H1 (cell line): ENCODE results near the gene SVIL. TPM values are rescaled to one million over a fixed set of nuclear protein-coding genes. Genes with fewer than 3 reads are reported as not detected.

Source experiments
- CTCF ChIA-PET: fragments of 300-600 bp; sonication (Branson Sonifier 250); formaldehyde crosslinking; loops from one replicate; lab custom pipeline; 2021; ENCODE audit not compliant: partially characterized antibody; lab: Charles Lee
- POLR2A ChIA-PET: fragments of 300-600 bp; sonication (Branson Sonifier 250); formaldehyde crosslinking; loops from one replicate; lab custom pipeline; 2021; ENCODE audit warnings: inconsistent platforms; ENCODE audit not compliant: partially characterized antibody; lab: Charles Lee
- DNase-seq, 2 experiments: peaks; one replicate each; pipeline versions ENCODE4 v3.0.0 to v3.0.0-alpha.2; 2010 to 2022; ENCODE audit warnings: low spot score in 2 of 2, low read depth in 1 of 2, mixed read lengths in 1 of 2
- FAIRE-seq: peaks from 2 replicates; lab custom pipeline; 2011; peaks lifted over from hg19 to GRCh38; lab: Jason Lieb, UNC
- H2AFZ ChIP-seq: 2 replicates; pipeline ENCODE4 v1.8.1; 2012; ENCODE audit warnings: low read length, inconsistent platforms
- H2AK5ac ChIP-seq: 2 replicates; pipeline ENCODE4 v1.6.1; 2013; ENCODE audit warnings: low read depth, low read length
- H2BK120ac ChIP-seq: replicated peaks from 2 replicates; pipeline ENCODE3; 2013; ENCODE audit warnings: low read depth, low read length, inconsistent platforms
- H2BK12ac ChIP-seq: 2 replicates; pipeline ENCODE4 v1.6.1; 2013; ENCODE audit warnings: low read depth, low read length
- H2BK15ac ChIP-seq: 2 replicates; pipeline ENCODE4 v1.6.1; 2013; ENCODE audit warnings: low read length
- H2BK20ac ChIP-seq: 2 replicates; pipeline ENCODE4 v1.6.1; 2013; ENCODE audit warnings: low read length
- H2BK5ac ChIP-seq: 2 replicates; pipeline ENCODE4 v1.6.1; 2013; ENCODE audit warnings: low read depth, low read length
- H3K14ac ChIP-seq: 2 replicates; pipeline ENCODE4 v1.6.1; 2013; ENCODE audit warnings: inconsistent platforms; ENCODE audit not compliant: insufficient read length
- H3K18ac ChIP-seq: 2 replicates; pipeline ENCODE4 v1.6.1; 2013; ENCODE audit warnings: low read length; ENCODE audit errors: extremely low read depth
- H3K23ac ChIP-seq: 2 replicates; pipeline ENCODE4 v1.6.1; 2013; ENCODE audit warnings: inconsistent platforms; ENCODE audit not compliant: insufficient read length
- H3K23me2 ChIP-seq: 2 replicates; pipeline ENCODE4 v1.6.1; 2013; ENCODE audit warnings: low read depth, low read length
- H3K27ac ChIP-seq: 2 replicates; pipeline ENCODE4 v1.6.1; 2011; ENCODE audit warnings: low read depth, low read length, inconsistent platforms
- H3K27me3 ChIP-seq, 4 experiments: replicated peaks in 1 of 4; 1 replicate in 1 of 4; 2 replicates in 3 of 4; pipeline versions ENCODE4 v1.6.1 to v1.8.1; 2011 to 2013; ENCODE audit warnings: low read length in 3 of 4, mild to moderate bottlenecking in 3 of 4, inconsistent platforms in 2 of 4, mixed read lengths in 2 of 4, moderate library complexity in 1 of 4; ENCODE audit not compliant: control insufficient read depth in 3 of 4, insufficient read depth in 3 of 4; ENCODE audit errors: extremely low read depth in 1 of 4
- H3K36me3 ChIP-seq, 4 experiments: 2 replicates each; pipeline versions ENCODE4 v1.6.1 to v1.8.1; 2011 to 2013; ENCODE audit warnings: mild to moderate bottlenecking in 4 of 4, low read length in 3 of 4, moderate library complexity in 2 of 4, control low read depth in 1 of 4, inconsistent platforms in 1 of 4; ENCODE audit not compliant: insufficient read depth in 4 of 4, control insufficient read depth in 2 of 4
- H3K4ac ChIP-seq: replicated peaks from 2 replicates; pipeline ENCODE3; 2013; ENCODE audit warnings: low read length, low read depth, mixed read lengths, inconsistent platforms; ENCODE audit not compliant: insufficient read length
- H3K4me1 ChIP-seq, 4 experiments: replicated peaks in 1 of 4; 1 replicate in 1 of 4; 2 replicates in 3 of 4; pipeline versions ENCODE4 v1.6.1 to v1.8.1; 2011 to 2013; ENCODE audit warnings: low read length in 3 of 4, inconsistent platforms in 2 of 4, mixed read lengths in 1 of 4; ENCODE audit not compliant: insufficient read depth in 4 of 4, control insufficient read depth in 3 of 4
- H3K4me2 ChIP-seq, 2 experiments: 2 replicates each; pipeline versions ENCODE4 v1.6.1 to v1.8.1; 2011 to 2013; ENCODE audit warnings: low read depth in 2 of 2, low read length in 2 of 2, control low read depth in 1 of 2, inconsistent platforms in 1 of 2, mild to moderate bottlenecking in 1 of 2; ENCODE audit not compliant: insufficient read depth in 1 of 2
- H3K4me3 ChIP-seq, 4 experiments: fragments of 200-600, 300-600 bp in 1 of 4; sonication (generic), shearing (Covaris generic), sonication (Bioruptor Twin) in 1 of 4; 2 replicates each; pipeline versions ENCODE4 v1.5.1 to v1.8.1; 2011 to 2016; ENCODE audit warnings: low read length in 4 of 4, low read depth in 3 of 4, control low read depth in 2 of 4, inconsistent platforms in 2 of 4, mild to moderate bottlenecking in 2 of 4, mixed read lengths in 1 of 4, moderate library complexity in 1 of 4; ENCODE audit not compliant: insufficient read depth in 2 of 4; ENCODE audit errors: extremely low read depth in 1 of 4
- H3K56ac ChIP-seq: replicated peaks from 2 replicates; pipeline ENCODE3; 2013; ENCODE audit warnings: low read depth, mild to moderate bottlenecking, mixed read lengths, low read length, inconsistent platforms; ENCODE audit not compliant: insufficient read length
- H3K79me1 ChIP-seq: 2 replicates; pipeline ENCODE4 v1.6.1; 2013; ENCODE audit warnings: low read depth, low read length, control low read depth
- H3K79me2 ChIP-seq, 2 experiments: 2 replicates each; pipeline versions ENCODE4 v1.6.1 to v1.8.1; 2012 to 2013; ENCODE audit warnings: low read length in 2 of 2, mild to moderate bottlenecking in 2 of 2, inconsistent platforms in 1 of 2; ENCODE audit not compliant: insufficient read depth in 2 of 2, control insufficient read depth in 1 of 2
- H3K9ac ChIP-seq, 4 experiments: replicated peaks in 1 of 4; 1 replicate in 1 of 4; 2 replicates in 3 of 4; pipeline versions ENCODE4 v1.6.1 to v1.8.1; 2011 to 2013; ENCODE audit warnings: low read depth in 3 of 4, low read length in 3 of 4, control low read depth in 2 of 4, mild to moderate bottlenecking in 2 of 4, moderate library complexity in 2 of 4, inconsistent platforms in 1 of 4; ENCODE audit errors: extremely low read depth in 1 of 4
- H3K9me3 ChIP-seq, 2 experiments: 2 replicates each; pipeline versions ENCODE4 v1.6.1 to v1.8.1; 2012 to 2013; ENCODE audit warnings: mild to moderate bottlenecking in 2 of 2, moderate library complexity in 2 of 2, control low read depth in 1 of 2, inconsistent platforms in 1 of 2, low read depth in 1 of 2, low read length in 1 of 2, mixed read lengths in 1 of 2; ENCODE audit not compliant: insufficient read depth in 2 of 2
- H4K20me1 ChIP-seq, 2 experiments: replicated peaks in 1 of 2; 2 replicates each; pipeline versions ENCODE3 to v1.8.1; 2011 to 2013; ENCODE audit warnings: inconsistent platforms in 2 of 2, low read length in 2 of 2, mild to moderate bottlenecking in 1 of 2; ENCODE audit not compliant: insufficient read depth in 2 of 2, control insufficient read depth in 1 of 2
- H4K5ac ChIP-seq: 2 replicates; pipeline ENCODE4 v1.6.1; 2013; ENCODE audit warnings: low read length, low read depth, mixed read lengths, inconsistent platforms; ENCODE audit not compliant: insufficient read length
- H4K8ac ChIP-seq: 2 replicates; pipeline ENCODE4 v1.8.0; 2013; ENCODE audit warnings: mild to moderate bottlenecking, moderate library complexity, low read length, inconsistent platforms; ENCODE audit not compliant: insufficient read depth; ENCODE audit errors: extremely low read depth
- H4K91ac ChIP-seq: replicated peaks from 2 replicates; pipeline ENCODE3; 2013; ENCODE audit warnings: low read length, mixed read lengths, inconsistent platforms; ENCODE audit not compliant: insufficient read length
- RFX5 ChIP-seq: IDR thresholded peaks from 2 replicates; pipeline ENCODE4 v1.6.1; 2011; ENCODE audit warnings: low read depth, low read length, improper control_type of control experiment, borderline replicate concordance
- SAP30 ChIP-seq: fragments of 300-600 bp; sonication (generic); IDR thresholded peaks from 2 replicates; pipeline ENCODE4 v1.7.1; 2012; ENCODE audit warnings: low read length, moderate library complexity, mild to moderate bottlenecking, inconsistent platforms; ENCODE audit not compliant: insufficient read depth, insufficient replicate concordance
- TEAD4 ChIP-seq: IDR thresholded peaks from 2 replicates; pipeline ENCODE4 v1.6.1; 2012; ENCODE audit warnings: low read depth, low read length, inconsistent platforms, mixed read lengths
- ZNF274 ChIP-seq: IDR thresholded peaks from 2 replicates; pipeline ENCODE4 v1.7.0; 2012; ENCODE audit warnings: low read length, borderline replicate concordance; ENCODE audit errors: extremely low read depth
- WGBS, 2 experiments: shearing (Covaris generic) in 1 of 2; methylation state at CpG; one replicate each; pipeline versions ENCODE4 v1.1.6 to v1.1.7; 2013 to 2015; ENCODE audit warnings: low lambda C conversion rate in 2 of 2, mixed read lengths in 2 of 2, inconsistent platforms in 1 of 2, low coverage in 1 of 2, missing lambda C conversion rate in 1 of 2; ENCODE audit not compliant: insufficient replicate concordance in 2 of 2, insufficient coverage in 1 of 2, insufficient read length in 1 of 2; ENCODE audit errors: extremely low coverage in 1 of 2, missing lambda C conversion rate in 1 of 2; 5-methylcytosine and 5-hydroxymethylcytosine counted together
- polyA plus RNA-seq, 7 experiments: library from polyadenylated mRNA; depleted of rRNA in 3 of 7; stranded (reverse) in 5 of 7; unstranded in 2 of 7; fragments of >200 nt in 5 of 7; fragments of 200-250 nt in 2 of 7; gene quantifications; 1 replicate in 5 of 7; 2 replicates in 1 of 7; 4 replicates in 1 of 7; pipeline versions ENCODE4 v1.2.1 to v1.2.3, GENCODE V29; 2011 to 2013; ENCODE audit warnings: missing spikeins in 2 of 7, mixed read lengths in 2 of 7
- total RNA-seq: library from RNA; stranded (reverse); fragmentation: NEBNext Ultra II Directional; extraction: Animal tissue kit (Norgen Biotek cat#: 25700); gene quantifications from 2 replicates; pipeline ENCODE4 v1.2.1, GENCODE V29; 2021
- TF ChIP-seq, protein P1 (sequence below): IDR thresholded peaks from 2 replicates; pipeline ENCODE4 v1.6.1; 2011; ENCODE audit warnings: low read depth, mild to moderate bottlenecking, low read length; ENCODE audit not compliant: insufficient read depth
- TF ChIP-seq, protein P2 (sequence below): IDR thresholded peaks from 2 replicates; pipeline ENCODE4 v1.6.1; 2012; ENCODE audit warnings: low read length, inconsistent platforms

Gene SVIL
- total and polyA plus RNA-seq, 2 of the 8 experiments (the other 6 are each of a cell fraction or from before 2014, with no cell fraction given), result 4.7 to 15.4 TPM

DNA sequence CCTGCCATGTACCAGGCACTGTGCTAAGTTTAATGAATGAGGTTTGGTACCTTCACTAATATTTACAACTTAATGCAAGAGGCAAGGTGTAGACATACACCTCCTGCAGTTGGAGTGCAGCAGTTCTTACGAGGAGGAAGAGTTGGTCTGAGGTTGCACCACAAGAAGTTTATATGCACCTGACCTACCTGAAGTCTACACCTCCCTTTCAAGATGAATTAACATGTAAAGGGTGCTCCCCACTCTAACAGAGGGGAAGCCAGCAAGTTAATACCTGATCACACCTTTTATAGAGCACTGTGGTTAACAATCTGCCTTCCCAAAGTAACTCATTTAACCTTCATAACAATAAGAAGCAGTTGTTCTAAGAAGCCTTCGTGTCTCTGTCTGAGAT lies 225.9 kb downstream of the SVIL start:
- no peak overlapping the region for H3K4me3 ChIP-seq
- no peak for TF ChIP-seq SAP30
- TF ChIP-seq ZNF274, result no peak
- TF ChIP-seq, protein P1, sequence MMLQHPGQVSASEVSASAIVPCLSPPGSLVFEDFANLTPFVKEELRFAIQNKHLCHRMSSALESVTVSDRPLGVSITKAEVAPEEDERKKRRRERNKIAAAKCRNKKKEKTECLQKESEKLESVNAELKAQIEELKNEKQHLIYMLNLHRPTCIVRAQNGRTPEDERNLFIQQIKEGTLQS, result no peak
- no peak for TF ChIP-seq TEAD4
- TF ChIP-seq, protein P2, sequence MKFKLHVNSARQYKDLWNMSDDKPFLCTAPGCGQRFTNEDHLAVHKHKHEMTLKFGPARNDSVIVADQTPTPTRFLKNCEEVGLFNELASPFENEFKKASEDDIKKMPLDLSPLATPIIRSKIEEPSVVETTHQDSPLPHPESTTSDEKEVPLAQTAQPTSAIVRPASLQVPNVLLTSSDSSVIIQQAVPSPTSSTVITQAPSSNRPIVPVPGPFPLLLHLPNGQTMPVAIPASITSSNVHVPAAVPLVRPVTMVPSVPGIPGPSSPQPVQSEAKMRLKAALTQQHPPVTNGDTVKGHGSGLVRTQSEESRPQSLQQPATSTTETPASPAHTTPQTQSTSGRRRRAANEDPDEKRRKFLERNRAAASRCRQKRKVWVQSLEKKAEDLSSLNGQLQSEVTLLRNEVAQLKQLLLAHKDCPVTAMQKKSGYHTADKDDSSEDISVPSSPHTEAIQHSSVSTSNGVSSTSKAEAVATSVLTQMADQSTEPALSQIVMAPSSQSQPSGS, result no peak
- no peak for TF ChIP-seq RFX5
- H4K91ac ChIP-seq, result no peak overlapping the region
- H3K23me2 ChIP-seq, result no peaks in the 10 kb centered on the region
- H3K36me3 ChIP-seq, result no peaks in the 10 kb centered on the region; a peak in 1 of 8 replicates
- H4K5ac ChIP-seq, result no peak overlapping the region
- no peak overlapping the region for H3K18ac ChIP-seq
- ChIA-PET POLR2A (no interaction called here), CTCF (interaction anchor here (2.8 kb wide), 1 partner anchor 16 kb away, joined by 13 read pairs; no protein-coding TSS in a partner anchor)
- H3K4me1 ChIP-seq, result no peaks in the 10 kb centered on the region
- H3K4me2 ChIP-seq, result no peak overlapping the region
- H4K20me1 ChIP-seq, result no peaks in the 10 kb centered on the region
- no peak overlapping the region for H3K14ac ChIP-seq
- H4K8ac ChIP-seq, result no peak overlapping the region
- H3K23ac ChIP-seq, result no peak overlapping the region
- no peaks in the 10 kb centered on the region for H3K27me3 ChIP-seq
- H2AFZ ChIP-seq, result no peak overlapping the region
- H2BK15ac ChIP-seq, result no peak overlapping the region
- WGBS, 2 experiments, result 96% methylated on average over 2 of the region's 2 CpGs; no CpG with 5 or more reads in 1 of the 2 experiments
- FAIRE-seq (no peak), DNase-seq (no peak)
- no peak overlapping the region for H2AK5ac ChIP-seq
- no peaks in the 10 kb centered on the region for H3K79me1 ChIP-seq
- no peak overlapping the region for H2BK12ac ChIP-seq
- no peak overlapping the region for H3K9ac ChIP-seq
- H2BK20ac ChIP-seq, result no peak overlapping the region
- H2BK5ac ChIP-seq, result no peak overlapping the region
- H3K56ac ChIP-seq, result no peak overlapping the region
- H2BK120ac ChIP-seq, result no peak overlapping the region
- no peak overlapping the region for H3K27ac ChIP-seq
- H3K79me2 ChIP-seq, result no peaks in the 10 kb centered on the region
- no peak overlapping the region for H3K4ac ChIP-seq
- peaks cover 29 to 31% of the 10 kb centered on the region in 2 experiments for H3K9me3 ChIP-seq
